Small intestine (tissue), 7 donors: ENCODE measurements around the gene KAT2A. TPM values are rescaled to one million over a fixed set of nuclear protein-coding genes. Genes with fewer than 3 reads are reported as not detected.
A peak's percentile ranks its signal among the peaks of the same experiment; 100 is the strongest.
"Not testable (repeated sequence)": the region's sequence is repeated elsewhere in the genome, so short reads cannot be mapped to it uniquely, and the experiment has no call there.

Experiments used
- DNase-seq, 2 donors: peaks; one replicate each; pipeline versions ENCODE4 v3.0.0 to v3.0.0-alpha.2; 2013
- FAIRE-seq: peaks from 2 replicates; lab custom pipeline; 2012; peaks lifted over from hg19 to GRCh38; lab: Jason Lieb, UNC
- H3K27ac ChIP-seq, 3 donors: one replicate each; pipeline ENCODE4 v1.5.1; 2013; ENCODE audit warnings: low read length in 2 of 3, mild to moderate bottlenecking in 2 of 3, control low read depth in 1 of 3, inconsistent platforms in 1 of 3, low read depth in 1 of 3, moderate library complexity in 1 of 3
- H3K27me3 ChIP-seq, 3 donors: one replicate each; pipeline ENCODE4 v1.6.1; 2013; ENCODE audit warnings: low read length in 3 of 3, inconsistent platforms in 1 of 3; ENCODE audit not compliant: control insufficient read depth in 3 of 3, insufficient read depth in 3 of 3
- H3K36me3 ChIP-seq, 3 donors: one replicate each; pipeline ENCODE4 v1.6.1; 2013; ENCODE audit warnings: low read length in 3 of 3, inconsistent platforms in 1 of 3, low read depth in 1 of 3, mild to moderate bottlenecking in 1 of 3, moderate library complexity in 1 of 3; ENCODE audit not compliant: control insufficient read depth in 3 of 3, insufficient read depth in 2 of 3
- H3K4me1 ChIP-seq, 3 donors: one replicate each; pipeline ENCODE4 v1.6.1; 2013; ENCODE audit warnings: low read length in 2 of 3, inconsistent platforms in 1 of 3, low read depth in 1 of 3, mild to moderate bottlenecking in 1 of 3, moderate library complexity in 1 of 3; ENCODE audit not compliant: control insufficient read depth in 3 of 3, insufficient read depth in 2 of 3
- H3K4me3 ChIP-seq, 3 donors: one replicate each; pipeline ENCODE4 v1.5.1; 2013; ENCODE audit warnings: low read length in 3 of 3, control low read depth in 1 of 3, inconsistent platforms in 1 of 3, low read depth in 1 of 3, mild to moderate bottlenecking in 1 of 3, moderate library complexity in 1 of 3
- H3K9me3 ChIP-seq, 2 donors: one replicate each; pipeline ENCODE4 v1.6.1; 2013; ENCODE audit warnings: low read depth in 1 of 2, low read length in 1 of 2; ENCODE audit not compliant: control insufficient read depth in 2 of 2, insufficient read depth in 1 of 2
- WGBS, 3 donors: extraction: QIAGEN DNeasy Blood & Tissue Kit; methylation state at CpG; one replicate each; pipeline ENCODE4 v1.1.7; 2013; 5-methylcytosine and 5-hydroxymethylcytosine counted together
- polyA plus RNA-seq, 4 donors: library from polyadenylated mRNA; stranded (reverse) in 3 of 4; unstranded in 1 of 4; fragments of 200-250 nt in 3 of 4; fragments of 120-200 nt in 1 of 4; gene quantifications; one replicate each; pipeline versions ENCODE4 v1.2.1 to v1.2.3, GENCODE V29; 2013
- donor health status: healthy with polysubstance abuse.
- donor health status: control.
- donor health status: control.
- donor health status: Bipolar disorder and iron deficiency.
- donor health status: healthy.

The KAT2A gene
- polyA plus RNA-seq, 4 donors = 8.6 to 40.1 (median 26.2) TPM

GRCh38 chr17:42160531-42160910, 39.4 kb upstream of the KAT2A start:
- Histone ChIP-seq H3K4me3 (no peak overlapping the region), H3K9me3 (no peaks in the 10 kb centered on the region), H3K27ac (no peak overlapping the region), H3K4me1 (no peaks in the 10 kb centered on the region), H3K27me3 (no peaks in the 10 kb centered on the region), H3K36me3 (no peaks in the 10 kb centered on the region)
- no peak for DNase-seq
- FAIRE-seq = no peak
- WGBS, 3 donors = 91 to 98% (median 92%) methylated on average over 7 of the region's 7 CpGs

GRCh38 chr17:42159796-42160530, 38.8 kb upstream of the KAT2A start:
- Histone ChIP-seq H3K27ac (no peak overlapping the region), H3K9me3 (no peaks in the 10 kb centered on the region), H3K4me3 (no peak overlapping the region), H3K36me3 (no peaks in the 10 kb centered on the region), H3K27me3 (no peaks in the 10 kb centered on the region), H3K4me1 (no peaks in the 10 kb centered on the region)
- FAIRE-seq = no peak
- no peak for DNase-seq
- 76 to 77% (median 77%) methylated on average over 14 of the region's 14 CpGs for WGBS, 3 donors

GRCh38 chr17:42155614-42156045, 34.5 kb upstream of the KAT2A start:
- 38 to 68% (median 67%) methylated on average over 17 of the region's 17 CpGs for WGBS, 3 donors
- no peak for FAIRE-seq
- Histone ChIP-seq H3K27ac (no peak overlapping the region), H3K4me1 (peaks cover 2 to 12% (median 3%) of the 10 kb centered on the region in 3 donors), H3K27me3 (no peaks in the 10 kb centered on the region), H3K36me3 (peaks cover 0 to 16% (median 2%) of the 10 kb centered on the region in 3 donors), H3K4me3 (peak overlapping the region in 1 of 3 donors; percentile 96), H3K9me3 (no peaks in the 10 kb centered on the region)
- DNase-seq = no peak

- FAIRE-seq (no peak), DNase-seq (peak; percentile 48 to 70)
- H3K4me3 ChIP-seq = peak overlapping the region; percentile 94 to 96 (median 96)
- WGBS, 3 donors = 3 to 6% (median 4%) methylated on average over 15 of the region's 15 CpGs
- peaks cover 0 to 27% (median 3%) of the 10 kb centered on the region in 3 donors for H3K36me3 ChIP-seq
- no peaks in the 10 kb centered on the region for H3K27me3 ChIP-seq
- H3K9me3 ChIP-seq = no peaks in the 10 kb centered on the region
- peaks cover 3 to 12% (median 4%) of the 10 kb centered on the region in 3 donors for H3K4me1 ChIP-seq
- peak overlapping the region; percentile 47 to 83 (median 82) for H3K27ac ChIP-seq
Measured at GRCh38 chr17:42153919-42154742, 33.0 kb upstream of the KAT2A start.

GRCh38 chr17:42146911-42147607, 25.9 kb upstream of the KAT2A start:
- Histone ChIP-seq H3K4me3 (no peak overlapping the region), H3K27me3 (no peaks in the 10 kb centered on the region), H3K4me1 (peaks cover 2 to 7% (median 4%) of the 10 kb centered on the region in 3 donors), H3K36me3 (peaks cover 7 to 72% (median 17%) of the 10 kb centered on the region in 3 donors), H3K9me3 (no peaks in the 10 kb centered on the region), H3K27ac (no peak overlapping the region)
- no peak for DNase-seq
- FAIRE-seq = no peak
- 85 to 89% (median 86%) methylated on average over 13 of the region's 13 CpGs for WGBS, 3 donors

GRCh38 chr17:42143138-42143537, 22.0 kb upstream of the KAT2A start:
- DNase-seq, H3K9me3 ChIP-seq, H3K4me1 ChIP-seq, H3K4me3 ChIP-seq, FAIRE-seq, H3K27me3 ChIP-seq, H3K27ac ChIP-seq: not testable (repeated sequence)
- peaks cover 9 to 75% (median 17%) of the 10 kb centered on the region in 3 donors for H3K36me3 ChIP-seq
- WGBS, 3 donors = 82 to 91% (median 91%) methylated on average over 4 of the region's 4 CpGs

GRCh38 chr17:42142371-42142896, 21.3 kb upstream of the KAT2A start:
- H3K4me1 ChIP-seq = peaks cover 0 to 6% (median 2%) of the 10 kb centered on the region in 3 donors
- FAIRE-seq (no peak), DNase-seq (no peak)
- H3K9me3 ChIP-seq = no peaks in the 10 kb centered on the region
- WGBS, 3 donors = 84 to 91% (median 86%) methylated on average over 7 of the region's 7 CpGs
- H3K27ac ChIP-seq = no peak overlapping the region
- H3K36me3 ChIP-seq = peaks cover 9 to 73% (median 17%) of the 10 kb centered on the region in 3 donors
- no peak overlapping the region for H3K4me3 ChIP-seq
- H3K27me3 ChIP-seq = no peaks in the 10 kb centered on the region

GRCh38 chr17:42141382-42141781, 20.2 kb upstream of the KAT2A start:
- DNase-seq (no peak), FAIRE-seq (no peak)
- Histone ChIP-seq H3K4me1 (peaks cover 0 to 13% (median 2%) of the 10 kb centered on the region in 3 donors), H3K4me3 (no peak overlapping the region), H3K27ac (no peak overlapping the region), H3K27me3 (no peaks in the 10 kb centered on the region), H3K9me3 (no peaks in the 10 kb centered on the region), H3K36me3 (peaks cover 9 to 74% (median 16%) of the 10 kb centered on the region in 3 donors)
- 70 to 89% (median 89%) methylated on average over 8 of the region's 8 CpGs for WGBS, 3 donors
